CD4-positive, alpha-beta T cell treated with Interleukin-12 subunit alpha and Interleukin-12 subunit beta, for 1 hour (primary cell): ENCODE results near the gene BUB1B.
"Not testable (repeated sequence)": the region's sequence is repeated elsewhere in the genome, so short reads cannot be mapped to it uniquely, and the experiment has no call there.

Experiments used
- DNase-seq: peaks from one replicate; pipeline ENCODE4 v3.0.0-alpha.2; 2020

The BUB1B gene

GRCh38 chr15:40160689-40161688 lies at the start of gene BUB1B:
BUB1B (plus strand) TSS chr15:40161069; CDS start chr15:40161221, 152 bp downstream.
- peak; percentile 95 for DNase-seq

- no peak for DNase-seq
Measured at GRCh38 chr15:40111888-40112287, 49.0 kb upstream of the BUB1B start.

- no peak for DNase-seq
Measured at GRCh38 chr15:40112789-40113188, 48.1 kb upstream of the BUB1B start.

GRCh38 chr15:40114218-40114617 lies 46.7 kb upstream of the BUB1B start:
- DNase-seq = no peak

GRCh38 chr15:40115106-40115505 lies 45.8 kb upstream of the BUB1B start:
- not testable (repeated sequence) for DNase-seq

GRCh38 chr15:40115670-40116093 lies 45.2 kb upstream of the BUB1B start:
- DNase-seq = peak; percentile 23

- DNase-seq = no peak
Measured at GRCh38 chr15:40118473-40118872, 42.4 kb upstream of the BUB1B start.

GRCh38 chr15:40121911-40122638 lies 38.8 kb upstream of the BUB1B start:
- no peak for DNase-seq

GRCh38 chr15:40122989-40123388 lies 37.9 kb upstream of the BUB1B start:
- DNase-seq = not testable (repeated sequence)

GRCh38 chr15:40123863-40124262 lies 37.0 kb upstream of the BUB1B start:
- DNase-seq = not testable (repeated sequence)

GRCh38 chr15:40124333-40124732 lies 36.5 kb upstream of the BUB1B start:
- DNase-seq = not testable (repeated sequence)

- DNase-seq = not testable (repeated sequence)
Measured at GRCh38 chr15:40124807-40125285, 36.0 kb upstream of the BUB1B start.

- no peak for DNase-seq
Measured at GRCh38 chr15:40125950-40126349, 34.9 kb upstream of the BUB1B start.

- DNase-seq = no peak
Measured at GRCh38 chr15:40128766-40129660, 31.9 kb upstream of the BUB1B start.

GRCh38 chr15:40130118-40130517 lies 30.8 kb upstream of the BUB1B start:
- no peak for DNase-seq

- no peak for DNase-seq
Measured at GRCh38 chr15:40130799-40131502, 29.9 kb upstream of the BUB1B start.

- DNase-seq = no peak
Measured at GRCh38 chr15:40133544-40133943, 27.3 kb upstream of the BUB1B start.

- DNase-seq = no peak
Measured at GRCh38 chr15:40134885-40135284, 26.0 kb upstream of the BUB1B start.

- DNase-seq = not testable (repeated sequence)
Measured at GRCh38 chr15:40135846-40136450, 24.9 kb upstream of the BUB1B start.

GRCh38 chr15:40136470-40137302 lies 24.2 kb upstream of the BUB1B start:
- DNase-seq = no peak
